ENCODE measurements around the gene RYR3. TPM values are rescaled to one million over a fixed set of nuclear protein-coding genes. Genes with fewer than 3 reads are reported as not detected.
A peak's percentile ranks its signal among the peaks of the same experiment; 100 is the strongest.

RYR3 gene
- total RNA-seq, 1 experiment from 2014 or later, result 0.66 TPM

GRCh38 chr15:33283576-33283975 lies 27.2 kb upstream of the RYR3 start:
- H3K4me1 ChIP-seq, result no peaks in the 10 kb centered on the region
- intact Hi-C loops (cut with micrococcal nuclease; ENCODE audit: unreplicated experiment), result no loop called here
- H3K36me3 Mint-ChIP-seq (ENCODE audit: insufficient read depth, unreplicated experiment), result no peaks in the 10 kb centered on the region
- ChIA-PET POLR2A (no interaction called here), CTCF (interaction anchor here (1.0 kb wide), 1 partner anchor 9 kb away, joined by 3 read pairs; no protein-coding TSS in a partner anchor)
- no peaks in the 10 kb centered on the region for H3K9me3 Mint-ChIP-seq (ENCODE audit: unreplicated experiment)
- no peak overlapping the region for H3K4me3 Mint-ChIP-seq (ENCODE audit: unreplicated experiment)
- no peak for TF ChIP-seq CTCF (IDR thresholded peaks at IDR 0.05; ENCODE audit: insufficient read depth in 1 of 2, low read depth in 1 of 2, low read length in 1 of 2, severe bottlenecking in 1 of 2, unreplicated experiment in 1 of 2)
- no peaks in the 10 kb centered on the region for H3K4me1 Mint-ChIP-seq (ENCODE audit: low read depth, unreplicated experiment)
- DNase-seq, result no peak
- H3K27me3 Mint-ChIP-seq (ENCODE audit: insufficient read depth, unreplicated experiment), result peaks cover 8% of the 10 kb centered on the region
- H3K27me3 ChIP-seq (replicated peaks; ENCODE audit: control insufficient read depth, insufficient read depth, low read length), result no peaks in the 10 kb centered on the region
- BruUV-seq (replicated peaks), result no TSS peak
- no peaks in the 10 kb centered on the region for H3K9me3 ChIP-seq
- no peak overlapping the region for H3K27ac Mint-ChIP-seq (ENCODE audit: unreplicated experiment)
- no peak overlapping the region for H3K4me3 ChIP-seq (ENCODE audit: low read depth, low read length)
- H3K36me3 ChIP-seq (ENCODE audit: control insufficient read depth, insufficient read depth, low read length), result no peaks in the 10 kb centered on the region

GRCh38 chr15:33284336-33284735 lies 26.4 kb upstream of the RYR3 start:
- POLR2A ChIA-PET, result no interaction called here
- TF ChIP-seq CTCF (IDR thresholded peaks at IDR 0.05; ENCODE audit: insufficient read depth in 1 of 2, low read depth in 1 of 2, low read length in 1 of 2, severe bottlenecking in 1 of 2, unreplicated experiment in 1 of 2), result no peak

GRCh38 chr15:33292717-33293307 lies 18.0 kb upstream of the RYR3 start:
- H3K36me3 Mint-ChIP-seq (ENCODE audit: insufficient read depth, unreplicated experiment), result no peaks in the 10 kb centered on the region
- H3K27me3 Mint-ChIP-seq (ENCODE audit: insufficient read depth, unreplicated experiment), result peaks cover 4% of the 10 kb centered on the region
- H3K4me3 ChIP-seq (ENCODE audit: low read depth, low read length), result no peak overlapping the region
- intact Hi-C loops (cut with micrococcal nuclease; ENCODE audit: unreplicated experiment), result loop anchor here (10.0 kb wide), 1 partner anchor 322 kb away; no protein-coding TSS in a partner anchor
- ChIA-PET CTCF (interaction anchor here (0.6 to 1.9 kb wide), 9 partner anchors 9 to 437 kb away, joined by 3 to 67 read pairs (median 4); no protein-coding TSS in a partner anchor), POLR2A (no interaction called here)
- peak; percentile 50 to 59 for DNase-seq
- peak; percentile 60 to 87 for TF ChIP-seq CTCF (IDR thresholded peaks at IDR 0.05; ENCODE audit: insufficient read depth in 1 of 2, low read depth in 1 of 2, low read length in 1 of 2, severe bottlenecking in 1 of 2, unreplicated experiment in 1 of 2)
- H3K27me3 ChIP-seq (replicated peaks; ENCODE audit: control insufficient read depth, insufficient read depth, low read length), result no peaks in the 10 kb centered on the region
- H3K27ac Mint-ChIP-seq (ENCODE audit: unreplicated experiment), result no peak overlapping the region
- no peaks in the 10 kb centered on the region for H3K9me3 Mint-ChIP-seq (ENCODE audit: unreplicated experiment)
- H3K4me1 Mint-ChIP-seq (ENCODE audit: low read depth, unreplicated experiment), result no peaks in the 10 kb centered on the region
- H3K4me3 Mint-ChIP-seq (ENCODE audit: unreplicated experiment), result no peak overlapping the region
- H3K4me1 ChIP-seq, result no peaks in the 10 kb centered on the region
- H3K9me3 ChIP-seq, result no peaks in the 10 kb centered on the region
- no TSS peak for BruUV-seq (replicated peaks)
- no peaks in the 10 kb centered on the region for H3K36me3 ChIP-seq (ENCODE audit: control insufficient read depth, insufficient read depth, low read length)

More at GRCh38 chr15:33284336-33284735, 26.4 kb upstream of the RYR3 start:
- H3K36me3 ChIP-seq (ENCODE audit: control insufficient read depth, insufficient read depth, low read length), result no peaks in the 10 kb centered on the region
- H3K9me3 ChIP-seq, result no peaks in the 10 kb centered on the region
- Mint-ChIP-seq H3K36me3 (ENCODE audit: insufficient read depth, unreplicated experiment) (no peaks in the 10 kb centered on the region), H3K9me3 (ENCODE audit: unreplicated experiment) (no peaks in the 10 kb centered on the region), H3K4me1 (ENCODE audit: low read depth, unreplicated experiment) (no peaks in the 10 kb centered on the region), H3K27ac (ENCODE audit: unreplicated experiment) (no peak overlapping the region), H3K27me3 (ENCODE audit: insufficient read depth, unreplicated experiment) (peaks cover 6% of the 10 kb centered on the region), H3K4me3 (ENCODE audit: unreplicated experiment) (no peak overlapping the region)
- intact Hi-C loops (cut with micrococcal nuclease; ENCODE audit: unreplicated experiment), result no loop called here
- no peaks in the 10 kb centered on the region for H3K27me3 ChIP-seq (replicated peaks; ENCODE audit: control insufficient read depth, insufficient read depth, low read length)
- no peaks in the 10 kb centered on the region for H3K4me1 ChIP-seq
- no peak overlapping the region for H3K4me3 ChIP-seq (ENCODE audit: low read depth, low read length)
- no peak for DNase-seq
- no TSS peak for BruUV-seq (replicated peaks)
- CTCF ChIA-PET, result interaction anchor here (1.0 kb wide), 1 partner anchor 8 kb away, joined by 3 read pairs; no protein-coding TSS in a partner anchor
